Prostate gland (tissue), 2 donors: ENCODE measurements around the gene HHEX.

Experiments used
- CTCF ChIP-seq, 4 experiments: fragments of 200-600 bp in 2 of 4; fragments of 450-650 bp in 2 of 4; sonication (generic) in 2 of 4; IDR thresholded peaks; 1 replicate in 3 of 4; 2 replicates in 1 of 4; pipeline ENCODE4 v1.5.1; 2016 to 2019; ENCODE audit warnings: antibody characterized with exemption in 4 of 4, mild to moderate bottlenecking in 2 of 4, moderate library complexity in 2 of 4
- POLR2AphosphoS5 ChIP-seq: sonication (generic); formaldehyde crosslinking; IDR thresholded peaks from one replicate; pipeline ENCODE4 v1.6.1; 2017; ENCODE audit warnings: antibody characterized with exemption

GRCh38 chr10:92722349-92722748 is 32.6 kb downstream of the HHEX start:
- no peak for TF ChIP-seq POLR2AphosphoS5
- TF ChIP-seq CTCF (IDR thresholded peaks at IDR 0.05): no peak
